Parathyroid adenoma (tissue), 2 donors: ENCODE data around the gene ITSN1.

Experiments
- H2AFZ ChIP-seq: fragments of 300-600 bp; sonication (generic); one replicate; pipeline ENCODE4 v1.7.0; 2017; ENCODE audit warnings: antibody characterized with exemption, mild to moderate bottlenecking
- H3K27ac ChIP-seq: fragments of 300-600 bp; sonication (generic); one replicate; pipeline ENCODE4 v1.7.0; 2017
- H3K27me3 ChIP-seq: fragments of 300-600 bp; sonication (generic); one replicate; pipeline ENCODE4 v1.7.0; 2017; ENCODE audit warnings: low read length; ENCODE audit not compliant: control insufficient read depth, insufficient read depth
- H3K36me3 ChIP-seq: fragments of 300-600 bp; sonication (generic); one replicate; pipeline ENCODE4 v1.7.0; 2017; ENCODE audit warnings: low read length; ENCODE audit not compliant: control insufficient read depth, insufficient read depth
- H3K4me1 ChIP-seq: fragments of 300-600 bp; sonication (generic); one replicate; pipeline ENCODE4 v1.7.0; 2017; ENCODE audit warnings: control low read depth
- H3K4me2 ChIP-seq: fragments of 300-600 bp; sonication (generic); one replicate; pipeline ENCODE4 v1.7.0; 2017; ENCODE audit warnings: low read length
- H3K4me3 ChIP-seq: fragments of 300-600 bp; sonication (generic); one replicate; pipeline ENCODE4 v1.7.0; 2017; ENCODE audit warnings: low read depth, low read length
- H3K79me2 ChIP-seq: fragments of 300-600 bp; sonication (generic); one replicate; pipeline ENCODE4 v1.7.0; 2017; ENCODE audit warnings: control low read depth
- H3K9ac ChIP-seq: fragments of 300-600 bp; sonication (generic); one replicate; pipeline ENCODE4 v1.7.0; 2017; ENCODE audit warnings: mild to moderate bottlenecking
- H3K9me3 ChIP-seq: fragments of 300-600 bp; sonication (generic); one replicate; pipeline ENCODE4 v1.7.0; 2017; ENCODE audit warnings: low read length; ENCODE audit not compliant: control insufficient read depth
- TF ChIP-seq, protein P1 (sequence below): fragments of 300-600 bp; sonication (generic); IDR thresholded peaks from one replicate; pipeline ENCODE4 v1.7.0; 2017; ENCODE audit warnings: antibody characterized with exemption, mild to moderate bottlenecking
- donor health status: primary hyperparathyroidism.

ITSN1 gene

DNA sequence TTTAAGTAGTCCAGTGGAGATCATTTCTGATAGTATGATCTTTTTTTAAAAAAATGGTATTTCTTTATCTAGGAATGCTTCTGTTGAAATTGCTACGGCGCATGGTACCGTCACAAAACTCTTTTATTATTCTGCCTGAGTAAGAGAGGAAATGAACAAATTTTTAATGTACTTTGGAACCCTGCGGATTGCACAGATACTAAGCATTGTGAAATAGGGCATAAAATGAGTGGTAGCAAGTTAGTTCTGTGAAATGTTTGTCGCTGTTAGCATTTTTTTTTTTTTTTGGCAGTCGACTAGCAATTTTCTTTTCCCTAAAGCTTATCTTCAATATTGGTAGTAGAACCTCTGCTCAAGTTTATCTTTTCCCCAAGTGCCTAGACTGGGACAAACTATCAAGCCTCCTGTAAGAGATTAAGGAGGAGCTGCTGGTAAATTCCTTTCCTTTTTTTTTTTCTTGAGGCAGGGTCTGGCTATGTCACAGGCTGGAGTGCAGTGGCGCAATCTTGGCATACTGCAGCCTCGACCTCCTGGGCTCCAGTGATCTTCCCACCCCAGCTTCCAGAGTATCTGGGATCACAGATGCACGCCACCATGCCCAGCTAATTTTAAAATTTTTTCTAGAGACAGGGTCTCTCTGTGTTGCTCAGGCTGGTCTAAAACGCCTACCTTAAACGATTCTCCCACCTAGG is 2.2 kb downstream of the ITSN1 start:
- Histone ChIP-seq H3K27me3 (no peaks in the 10 kb centered on the region), H3K79me2 (peaks cover 28% of the 10 kb centered on the region), H3K4me2 (no peak overlapping the region), H3K9ac (no peak overlapping the region), H3K4me3 (no peak overlapping the region), H2AFZ (no peak overlapping the region), H3K27ac (no peak overlapping the region), H3K9me3 (no peaks in the 10 kb centered on the region), H3K4me1 (peaks cover 2% of the 10 kb centered on the region), H3K36me3 (no peaks in the 10 kb centered on the region)
- TF ChIP-seq, protein P1, sequence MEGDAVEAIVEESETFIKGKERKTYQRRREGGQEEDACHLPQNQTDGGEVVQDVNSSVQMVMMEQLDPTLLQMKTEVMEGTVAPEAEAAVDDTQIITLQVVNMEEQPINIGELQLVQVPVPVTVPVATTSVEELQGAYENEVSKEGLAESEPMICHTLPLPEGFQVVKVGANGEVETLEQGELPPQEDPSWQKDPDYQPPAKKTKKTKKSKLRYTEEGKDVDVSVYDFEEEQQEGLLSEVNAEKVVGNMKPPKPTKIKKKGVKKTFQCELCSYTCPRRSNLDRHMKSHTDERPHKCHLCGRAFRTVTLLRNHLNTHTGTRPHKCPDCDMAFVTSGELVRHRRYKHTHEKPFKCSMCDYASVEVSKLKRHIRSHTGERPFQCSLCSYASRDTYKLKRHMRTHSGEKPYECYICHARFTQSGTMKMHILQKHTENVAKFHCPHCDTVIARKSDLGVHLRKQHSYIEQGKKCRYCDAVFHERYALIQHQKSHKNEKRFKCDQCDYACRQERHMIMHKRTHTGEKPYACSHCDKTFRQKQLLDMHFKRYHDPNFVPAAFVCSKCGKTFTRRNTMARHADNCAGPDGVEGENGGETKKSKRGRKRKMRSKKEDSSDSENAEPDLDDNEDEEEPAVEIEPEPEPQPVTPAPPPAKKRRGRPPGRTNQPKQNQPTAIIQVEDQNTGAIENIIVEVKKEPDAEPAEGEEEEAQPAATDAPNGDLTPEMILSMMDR = no peak

DNA sequence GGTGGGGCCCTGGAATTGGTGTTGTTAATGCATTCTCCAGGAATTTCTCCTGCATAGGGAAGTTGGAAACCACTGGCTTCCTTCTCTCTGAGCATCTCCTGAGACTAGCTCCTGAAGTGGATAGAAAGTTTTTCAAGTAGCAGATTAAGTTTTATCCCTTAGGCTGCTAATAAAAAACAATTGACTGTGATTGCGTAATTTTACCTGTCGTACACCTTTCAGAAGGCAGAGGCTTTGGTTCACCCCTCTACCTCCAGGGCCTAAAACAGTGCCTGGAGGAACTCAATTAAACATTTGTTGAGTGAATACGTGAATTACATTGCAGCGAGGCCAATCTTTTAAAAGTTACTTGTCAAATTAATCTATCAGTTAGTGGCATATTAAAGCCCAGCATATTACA is 3.4 kb downstream of the ITSN1 start:
- H3K27ac ChIP-seq = no peak overlapping the region
- no peaks in the 10 kb centered on the region for H3K36me3 ChIP-seq
- no peak overlapping the region for H2AFZ ChIP-seq
- H3K9me3 ChIP-seq = no peaks in the 10 kb centered on the region
- no peak overlapping the region for H3K9ac ChIP-seq
- no peaks in the 10 kb centered on the region for H3K27me3 ChIP-seq
- TF ChIP-seq, protein P1 = no peak
- no peak overlapping the region for H3K4me2 ChIP-seq
- H3K4me1 ChIP-seq = no peaks in the 10 kb centered on the region
- peaks cover 19% of the 10 kb centered on the region for H3K79me2 ChIP-seq
- no peak overlapping the region for H3K4me3 ChIP-seq

DNA sequence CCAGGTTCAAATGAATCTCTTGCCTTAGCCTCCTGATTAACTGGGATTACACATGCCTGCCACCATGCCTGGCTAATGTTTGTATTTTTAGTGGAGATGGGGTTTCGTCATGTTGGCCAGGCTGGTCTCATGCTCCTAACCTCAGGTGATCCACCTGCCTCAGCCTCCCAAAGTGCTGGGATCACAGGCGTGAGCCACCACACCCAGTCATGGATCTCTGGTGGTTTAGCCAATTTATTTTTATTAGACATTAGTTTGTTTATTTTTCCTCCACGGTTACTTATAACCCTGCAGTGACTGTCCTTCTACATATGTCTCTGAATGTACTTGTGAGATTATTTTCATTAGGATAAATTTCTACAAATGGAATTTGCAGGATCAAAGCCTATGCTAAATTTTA is 5.3 kb downstream of the ITSN1 start:
- Histone ChIP-seq H3K27ac (no peak overlapping the region), H3K9ac (no peak overlapping the region), H3K79me2 (peaks cover 19% of the 10 kb centered on the region), H3K27me3 (no peaks in the 10 kb centered on the region), H2AFZ (no peak overlapping the region), H3K4me1 (no peaks in the 10 kb centered on the region), H3K9me3 (no peaks in the 10 kb centered on the region), H3K4me3 (no peak overlapping the region), H3K36me3 (no peaks in the 10 kb centered on the region), H3K4me2 (no peak overlapping the region)
- TF ChIP-seq, protein P1 = no peak

DNA sequence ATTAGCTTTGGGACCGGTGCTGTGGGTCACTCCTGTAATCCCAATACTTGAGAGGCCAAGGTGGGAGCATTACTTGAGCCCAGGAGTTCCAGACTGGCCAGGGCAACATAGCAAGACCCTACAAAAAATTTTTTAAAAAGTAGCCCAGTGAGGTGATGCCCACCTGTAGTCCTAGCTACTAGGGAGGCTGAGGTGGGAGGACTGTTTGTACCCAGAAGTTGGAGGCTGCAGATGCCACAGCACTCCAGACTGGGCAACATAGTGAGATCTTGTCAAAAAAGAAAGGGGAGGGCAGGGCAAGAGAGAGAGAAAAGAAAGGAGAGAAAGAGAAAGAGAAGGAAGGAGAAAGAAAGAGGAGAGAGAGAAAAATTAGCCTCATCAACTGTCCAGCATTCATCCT is 6.3 kb downstream of the ITSN1 start:
- Histone ChIP-seq H3K79me2 (peaks cover 20% of the 10 kb centered on the region), H3K4me2 (no peak overlapping the region), H3K27ac (no peak overlapping the region), H2AFZ (no peak overlapping the region), H3K4me3 (no peak overlapping the region), H3K27me3 (no peaks in the 10 kb centered on the region), H3K9me3 (no peaks in the 10 kb centered on the region), H3K9ac (no peak overlapping the region), H3K4me1 (no peaks in the 10 kb centered on the region), H3K36me3 (no peaks in the 10 kb centered on the region)
- TF ChIP-seq, protein P1 = no peak

DNA sequence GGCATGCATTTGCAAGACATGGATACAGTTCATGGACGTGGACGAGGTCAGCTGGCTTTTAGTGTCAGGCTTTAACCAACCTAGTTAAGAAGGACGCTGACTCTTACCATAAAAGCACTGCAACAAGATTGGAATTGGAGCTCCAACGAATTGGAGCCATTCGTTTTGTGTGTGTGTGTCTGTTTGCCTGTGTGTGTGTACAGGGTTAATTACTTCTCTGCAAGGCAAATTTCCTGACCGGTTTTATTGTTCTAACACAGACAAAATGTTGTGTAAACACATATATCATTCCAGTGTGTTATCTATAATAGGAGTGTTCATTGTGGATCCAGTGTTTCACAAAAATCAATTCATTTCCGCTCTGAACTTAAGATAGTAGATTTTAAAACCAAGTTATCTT is 7.9 kb downstream of the ITSN1 start:
- no peak overlapping the region for H3K9ac ChIP-seq
- no peaks in the 10 kb centered on the region for H3K36me3 ChIP-seq
- H3K79me2 ChIP-seq = peaks cover 25% of the 10 kb centered on the region
- no peaks in the 10 kb centered on the region for H3K4me1 ChIP-seq
- TF ChIP-seq, protein P1 = no peak
- H3K27me3 ChIP-seq = no peaks in the 10 kb centered on the region
- no peak overlapping the region for H2AFZ ChIP-seq
- no peak overlapping the region for H3K4me3 ChIP-seq
- H3K4me2 ChIP-seq = no peak overlapping the region
- no peaks in the 10 kb centered on the region for H3K9me3 ChIP-seq
- H3K27ac ChIP-seq = no peak overlapping the region
